Measurements from ENCODE around the gene NID1.
"Not testable (repeated sequence)": the region's sequence is repeated elsewhere in the genome, so short reads cannot be mapped to it uniquely, and the experiment has no call there.

Gene NID1

GRCh38 chr1:235933017-235933765, 131.7 kb downstream of the NID1 start:
- DNase-seq: no peak

GRCh38 chr1:235932090-235932510, 132.8 kb downstream of the NID1 start:
- DNase-seq: no peak

- DNase-seq: no peak
Observed at GRCh38 chr1:235931171-235931738, 133.6 kb downstream of the NID1 start.

GRCh38 chr1:235930543-235930942, 134.3 kb downstream of the NID1 start:
- no peak for DNase-seq

- DNase-seq: no peak
Observed at GRCh38 chr1:235929216-235929615, 135.7 kb downstream of the NID1 start.

GRCh38 chr1:235928197-235928596, 136.7 kb downstream of the NID1 start:
- no peak for DNase-seq

GRCh38 chr1:235927551-235927950, 137.3 kb downstream of the NID1 start:
- not testable (repeated sequence) for DNase-seq
